Caco-2 (cell line): ENCODE measurements around the gene PARD3. TPM values are rescaled to one million over a fixed set of nuclear protein-coding genes. Genes with fewer than 3 reads are reported as not detected.

Experiments
- BruUV-seq: library from RNA; stranded (reverse); fragments of 400-500 nt; replicated peaks from 2 replicates; lab custom pipeline; 2021; lab: Mats Ljungman, UMichigan
- CTCF ChIA-PET: fragments of 300-600 bp; sonication (Branson Sonifier 250); formaldehyde crosslinking; loops from one replicate; lab custom pipeline; 2022; ENCODE audit warnings: antibody characterized with exemption; lab: Charles Lee
- POLR2A ChIA-PET: fragments of 300-600 bp; sonication (Branson Sonifier 250); formaldehyde crosslinking; loops from one replicate; lab custom pipeline; 2022; ENCODE audit warnings: antibody characterized with exemption; lab: Charles Lee
- DNase-seq, 2 experiments: peaks; one replicate each; pipeline versions ENCODE4 v3.0.0 to v3.0.0-alpha.2; 2020 to 2022
- H3K27me3 ChIP-seq: replicated peaks from 2 replicates; pipeline ENCODE4 v1.6.0; 2011; ENCODE audit warnings: low read length; ENCODE audit not compliant: control insufficient read depth, insufficient read depth
- H3K36me3 ChIP-seq: 2 replicates; pipeline ENCODE4 v1.5.1; 2011; ENCODE audit warnings: low read length; ENCODE audit not compliant: control insufficient read depth, insufficient read depth
- H3K4me1 ChIP-seq: fragments of 250-450 bp; sonication (Bioruptor Pico); 2 replicates; pipeline ENCODE4 v1.5.1; 2020; ENCODE audit warnings: mild to moderate bottlenecking
- H3K4me3 ChIP-seq: 2 replicates; pipeline ENCODE4 v1.5.1; 2011; ENCODE audit warnings: low read depth, mild to moderate bottlenecking, control low read depth, low read length
- H3K9me3 ChIP-seq: fragments of 250-450 bp; sonication (Bioruptor Pico); 2 replicates; pipeline ENCODE4 v1.5.1; 2020; ENCODE audit warnings: mild to moderate bottlenecking, moderate library complexity
- H3K27ac Mint-ChIP-seq: one replicate; pipeline ENCODE4 v1.8.0; 2022; ENCODE audit warnings: mixed read lengths; ENCODE audit not compliant: unreplicated experiment
- H3K27me3 Mint-ChIP-seq: one replicate; pipeline ENCODE4 v1.8.0; 2022; ENCODE audit warnings: mixed read lengths; ENCODE audit not compliant: insufficient read depth, unreplicated experiment
- H3K36me3 Mint-ChIP-seq: one replicate; pipeline ENCODE4 v1.8.0; 2022; ENCODE audit warnings: mild to moderate bottlenecking, mixed read lengths; ENCODE audit not compliant: insufficient read depth, unreplicated experiment
- H3K4me1 Mint-ChIP-seq: one replicate; pipeline ENCODE4 v1.8.0; 2022; ENCODE audit warnings: low read depth, mixed read lengths; ENCODE audit not compliant: unreplicated experiment
- H3K4me3 Mint-ChIP-seq: one replicate; pipeline ENCODE4 v1.8.0; 2022; ENCODE audit warnings: mild to moderate bottlenecking, moderate library complexity, mixed read lengths; ENCODE audit not compliant: unreplicated experiment
- H3K9me3 Mint-ChIP-seq: one replicate; pipeline ENCODE4 v1.8.0; 2022; ENCODE audit warnings: mixed read lengths; ENCODE audit not compliant: unreplicated experiment
- CTCF ChIP-seq, 2 experiments: fragments of 200-600 bp in 1 of 2; IDR thresholded peaks; 1 replicate in 1 of 2; 2 replicates in 1 of 2; pipeline versions ENCODE4 v1.5.1 to v1.8.0; 2011 to 2022; ENCODE audit warnings: antibody characterized with exemption in 1 of 2, control low read depth in 1 of 2, inconsistent platforms in 1 of 2, low read depth in 1 of 2, low read length in 1 of 2, mild to moderate bottlenecking in 1 of 2, moderate library complexity in 1 of 2; ENCODE audit not compliant: insufficient read depth in 1 of 2, severe bottlenecking in 1 of 2, unreplicated experiment in 1 of 2
- intact Hi-C: fragments of 100-400 bp; cut with micrococcal nuclease; formaldehyde crosslinking; loops from one replicate; pipeline ENCODE4 v1.10.0; 2022; ENCODE audit not compliant: unreplicated experiment
- total RNA-seq: library from RNA; stranded (reverse); gene quantifications from 2 replicates; pipeline ENCODE4 v1.2.3, GENCODE V29; 2022

PARD3 gene
- total RNA-seq, 1 experiment from 2014 or later = 80.7 TPM

DNA sequence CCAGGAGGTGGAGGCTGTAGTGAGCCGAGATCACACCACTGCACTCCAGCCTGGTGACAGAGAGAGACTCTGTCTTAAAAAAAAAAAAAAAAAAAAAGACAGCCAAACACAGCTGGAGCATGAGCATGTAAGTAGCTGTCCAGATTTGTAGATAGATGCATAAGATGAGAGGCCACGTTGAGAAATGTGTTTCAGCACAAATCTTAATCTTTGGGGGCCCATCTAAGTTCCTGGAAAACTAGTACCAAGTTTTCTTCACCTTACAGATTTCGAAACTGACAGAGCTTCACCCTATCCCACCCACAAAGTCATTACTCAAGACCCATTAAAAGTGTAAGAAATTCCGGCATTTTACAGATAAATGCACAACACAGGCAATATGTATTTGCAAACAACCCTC lies 208.2 kb downstream of the PARD3 start:
- Mint-ChIP-seq H3K9me3 (no peaks in the 10 kb centered on the region), H3K4me1 (peaks cover 20% of the 10 kb centered on the region), H3K27me3 (no peaks in the 10 kb centered on the region), H3K36me3 (peaks cover 5% of the 10 kb centered on the region), H3K27ac (no peak overlapping the region), H3K4me3 (no peak overlapping the region)
- Histone ChIP-seq H3K27me3 (no peaks in the 10 kb centered on the region), H3K36me3 (no peaks in the 10 kb centered on the region), H3K4me1 (no peaks in the 10 kb centered on the region), H3K4me3 (no peak overlapping the region), H3K9me3 (no peaks in the 10 kb centered on the region)
- no peak for DNase-seq
- CTCF ChIA-PET = no interaction called here
- TF ChIP-seq CTCF (IDR thresholded peaks at IDR 0.05; ENCODE audit: insufficient read depth in 1 of 2, low read depth in 1 of 2, low read length in 1 of 2, severe bottlenecking in 1 of 2, unreplicated experiment in 1 of 2) = no peak
- intact Hi-C loops = no loop called here
- POLR2A ChIA-PET = no interaction called here
- no TSS peak for BruUV-seq

- CTCF ChIA-PET = no interaction called here
- no peaks in the 10 kb centered on the region for H3K9me3 Mint-ChIP-seq
- peaks cover 5% of the 10 kb centered on the region for H3K36me3 Mint-ChIP-seq
- Histone ChIP-seq H3K4me3 (no peak overlapping the region), H3K4me1 (no peaks in the 10 kb centered on the region), H3K36me3 (no peaks in the 10 kb centered on the region), H3K27me3 (no peaks in the 10 kb centered on the region), H3K9me3 (no peaks in the 10 kb centered on the region)
- TF ChIP-seq CTCF (IDR thresholded peaks at IDR 0.05; ENCODE audit: insufficient read depth in 1 of 2, low read depth in 1 of 2, low read length in 1 of 2, severe bottlenecking in 1 of 2, unreplicated experiment in 1 of 2) = no peak
- BruUV-seq = no TSS peak
- no peak overlapping the region for H3K27ac Mint-ChIP-seq
- peaks cover 14% of the 10 kb centered on the region for H3K4me1 Mint-ChIP-seq
- no peak overlapping the region for H3K4me3 Mint-ChIP-seq
- POLR2A ChIA-PET = no interaction called here
- intact Hi-C loops = no loop called here
- no peaks in the 10 kb centered on the region for H3K27me3 Mint-ChIP-seq
- DNase-seq = no peak
These were observed 212.6 kb downstream of the PARD3 start for GRCh38 chr10:34602478-34602877.

- no peaks in the 10 kb centered on the region for H3K9me3 ChIP-seq
- CTCF ChIA-PET = no interaction called here
- TF ChIP-seq CTCF (IDR thresholded peaks at IDR 0.05; ENCODE audit: insufficient read depth in 1 of 2, low read depth in 1 of 2, low read length in 1 of 2, severe bottlenecking in 1 of 2, unreplicated experiment in 1 of 2) = no peak
These were observed 213.4 kb downstream of the PARD3 start for GRCh38 chr10:34601691-34602090.

More at GRCh38 chr10:34601691-34602090, 213.4 kb downstream of the PARD3 start:
- Histone ChIP-seq H3K27me3 (no peaks in the 10 kb centered on the region), H3K4me3 (no peak overlapping the region), H3K4me1 (no peaks in the 10 kb centered on the region), H3K36me3 (no peaks in the 10 kb centered on the region)
- Mint-ChIP-seq H3K27me3 (no peaks in the 10 kb centered on the region), H3K36me3 (peaks cover 5% of the 10 kb centered on the region), H3K9me3 (no peaks in the 10 kb centered on the region), H3K27ac (no peak overlapping the region), H3K4me3 (no peak overlapping the region), H3K4me1 (peaks cover 14% of the 10 kb centered on the region)
- BruUV-seq = no TSS peak
- DNase-seq = no peak
- intact Hi-C loops = no loop called here
- POLR2A ChIA-PET = no interaction called here
